Suprapubic skin (tissue), 4 donors: ENCODE measurements around the gene FRY.

ENCODE experiments used
- CTCF ChIP-seq, 2 donors: fragments of 200-600 bp in 1 of 2; fragments of 450-650 bp in 1 of 2; sonication (generic) in 1 of 2; IDR thresholded peaks; one replicate each; pipeline ENCODE4 v1.5.1; 2016 to 2019; ENCODE audit warnings: antibody characterized with exemption in 2 of 2, mild to moderate bottlenecking in 1 of 2, moderate library complexity in 1 of 2
- POLR2A ChIP-seq, 2 donors: fragments of 450-650 bp; IDR thresholded peaks; one replicate each; pipeline ENCODE4 v1.6.1; 2017; ENCODE audit warnings: antibody characterized with exemption in 2 of 2, mild to moderate bottlenecking in 2 of 2, moderate library complexity in 2 of 2
- POLR2AphosphoS5 ChIP-seq, 3 donors: sonication (generic); formaldehyde crosslinking; IDR thresholded peaks; one replicate each; pipeline ENCODE4 v1.6.1; 2017; ENCODE audit warnings: antibody characterized with exemption in 3 of 3

DNA sequence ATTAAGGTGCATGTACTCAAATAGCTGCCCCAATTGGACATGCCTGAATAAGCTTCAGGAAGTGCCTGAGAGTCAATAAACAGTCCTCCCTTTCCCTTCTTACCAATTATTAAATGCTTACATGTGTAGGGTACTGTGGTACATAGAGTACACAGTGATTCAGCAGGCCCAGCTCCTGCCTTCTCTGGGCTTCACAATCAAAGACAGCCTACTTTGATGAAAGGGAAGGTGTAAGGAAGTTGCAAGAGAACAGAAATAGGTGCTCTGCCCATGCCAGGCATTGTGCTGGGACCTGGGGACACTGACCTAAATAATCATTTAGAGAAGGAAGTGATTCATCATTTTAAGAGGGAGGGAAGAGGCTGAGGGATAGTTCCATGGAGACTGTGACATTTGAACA lies 17.2 kb downstream of the FRY start:
- TF ChIP-seq CTCF (IDR thresholded peaks at IDR 0.05), result no peak
- TF ChIP-seq POLR2AphosphoS5 (IDR thresholded peaks at IDR 0.05), result no peak
- no peak for TF ChIP-seq POLR2A (IDR thresholded peaks at IDR 0.05)
